Measurements from ENCODE around the gene POLR2J. TPM values are rescaled to one million over a fixed set of nuclear protein-coding genes. Genes with fewer than 3 reads are reported as not detected.
"Not testable (repeated sequence)": the region's sequence is repeated elsewhere in the genome, so short reads cannot be mapped to it uniquely, and the experiment has no call there.

The POLR2J gene
- total RNA-seq, 1 experiment from 2014 or later = 66.9 TPM

GRCh38 chr7:102505298-102506185, 26.8 kb upstream of the POLR2J start:
- H3K4me1 ChIP-seq (replicated peaks; ENCODE audit: insufficient read depth); CTCF ChIA-PET; H3K9me2 ChIP-seq (ENCODE audit: insufficient read depth); H3K9me3 ChIP-seq (ENCODE audit: insufficient read depth, low read depth); H3F3A ChIP-seq (ENCODE audit: insufficient read depth, low read depth); H3K79me2 ChIP-seq (ENCODE audit: low read depth); POLR2A ChIA-PET (ENCODE audit: unreplicated experiment); H4K20me1 ChIP-seq (ENCODE audit: insufficient read depth); H3K36me3 ChIP-seq (ENCODE audit: low read depth); BruUV-seq (replicated peaks); intact Hi-C loops (cut with micrococcal nuclease; ENCODE audit: unreplicated experiment); H3K27me3 ChIP-seq (ENCODE audit: insufficient read depth, low read depth); H2AFZ ChIP-seq; H3K4me3 ChIP-seq; DNase-seq: not testable (repeated sequence)
- Histone ChIP-seq H3K4me2 (peak overlapping the region; percentile 42; the same call in 1 of the 2 replicates), H3K27ac (peak overlapping the region; percentile 53; the same call in 1 of the 2 replicates)

- H3K79me2 ChIP-seq (ENCODE audit: low read depth); H3K36me3 ChIP-seq (ENCODE audit: low read depth); POLR2A ChIA-PET (ENCODE audit: unreplicated experiment); H4K20me1 ChIP-seq (ENCODE audit: insufficient read depth); H3K9me3 ChIP-seq (ENCODE audit: insufficient read depth, low read depth); H3K27ac ChIP-seq; H3K9me2 ChIP-seq (ENCODE audit: insufficient read depth); DNase-seq; intact Hi-C loops (cut with micrococcal nuclease; ENCODE audit: unreplicated experiment); H2AFZ ChIP-seq; H3K27me3 ChIP-seq (ENCODE audit: insufficient read depth, low read depth); CTCF ChIA-PET; H3K4me2 ChIP-seq; H3K4me3 ChIP-seq; H3F3A ChIP-seq (ENCODE audit: insufficient read depth, low read depth); BruUV-seq (replicated peaks); H3K4me1 ChIP-seq (replicated peaks; ENCODE audit: insufficient read depth): not testable (repeated sequence)
These were observed 24.4 kb upstream of the POLR2J start for GRCh38 chr7:102503141-102503540.

DNA sequence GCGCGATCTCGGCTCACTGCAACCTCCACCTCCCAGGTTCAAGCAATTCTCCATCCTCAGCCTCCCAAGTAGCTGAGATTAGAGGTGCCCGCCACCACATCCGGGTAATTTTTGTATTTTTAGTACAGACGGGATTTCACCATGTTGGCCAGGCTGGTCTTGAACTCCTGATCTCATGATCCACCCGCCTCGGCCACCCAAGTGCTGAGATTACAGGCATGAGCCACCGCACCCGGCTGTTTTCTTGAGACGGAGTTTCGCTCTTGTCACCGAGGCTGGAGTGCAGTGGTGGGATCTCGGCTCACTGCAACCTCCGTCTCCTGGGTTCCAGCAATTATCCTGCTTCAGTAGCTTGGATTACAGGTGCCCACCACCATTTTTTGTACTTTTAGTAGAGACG, 19.6 kb upstream of the POLR2J start:
- BruUV-seq (replicated peaks); POLR2A ChIA-PET (ENCODE audit: unreplicated experiment): not testable (repeated sequence)

GRCh38 chr7:102497308-102497707, 18.6 kb upstream of the POLR2J start:
- H3K27ac ChIP-seq; POLR2A ChIA-PET (ENCODE audit: unreplicated experiment); BruUV-seq (replicated peaks); H2AFZ ChIP-seq; DNase-seq; H3K9me3 ChIP-seq (ENCODE audit: insufficient read depth, low read depth); H3K9me2 ChIP-seq (ENCODE audit: insufficient read depth); H3K36me3 ChIP-seq (ENCODE audit: low read depth); intact Hi-C loops (cut with micrococcal nuclease; ENCODE audit: unreplicated experiment); CTCF ChIA-PET; H3K4me1 ChIP-seq (replicated peaks; ENCODE audit: insufficient read depth); H3F3A ChIP-seq (ENCODE audit: insufficient read depth, low read depth); H3K27me3 ChIP-seq (ENCODE audit: insufficient read depth, low read depth); H3K4me3 ChIP-seq; H3K4me2 ChIP-seq; H3K79me2 ChIP-seq (ENCODE audit: low read depth); H4K20me1 ChIP-seq (ENCODE audit: insufficient read depth): not testable (repeated sequence)

More for the DNA sequence above, 19.6 kb upstream of the POLR2J start:
- H3K27ac ChIP-seq; H4K20me1 ChIP-seq (ENCODE audit: insufficient read depth); intact Hi-C loops (cut with micrococcal nuclease; ENCODE audit: unreplicated experiment); CTCF ChIA-PET; H3K4me2 ChIP-seq; H3K4me3 ChIP-seq; H3K9me2 ChIP-seq (ENCODE audit: insufficient read depth); H3K9me3 ChIP-seq (ENCODE audit: insufficient read depth, low read depth); DNase-seq; H2AFZ ChIP-seq; H3F3A ChIP-seq (ENCODE audit: insufficient read depth, low read depth); H3K79me2 ChIP-seq (ENCODE audit: low read depth); H3K4me1 ChIP-seq (replicated peaks; ENCODE audit: insufficient read depth); H3K36me3 ChIP-seq (ENCODE audit: low read depth); H3K27me3 ChIP-seq (ENCODE audit: insufficient read depth, low read depth): not testable (repeated sequence)

DNA sequence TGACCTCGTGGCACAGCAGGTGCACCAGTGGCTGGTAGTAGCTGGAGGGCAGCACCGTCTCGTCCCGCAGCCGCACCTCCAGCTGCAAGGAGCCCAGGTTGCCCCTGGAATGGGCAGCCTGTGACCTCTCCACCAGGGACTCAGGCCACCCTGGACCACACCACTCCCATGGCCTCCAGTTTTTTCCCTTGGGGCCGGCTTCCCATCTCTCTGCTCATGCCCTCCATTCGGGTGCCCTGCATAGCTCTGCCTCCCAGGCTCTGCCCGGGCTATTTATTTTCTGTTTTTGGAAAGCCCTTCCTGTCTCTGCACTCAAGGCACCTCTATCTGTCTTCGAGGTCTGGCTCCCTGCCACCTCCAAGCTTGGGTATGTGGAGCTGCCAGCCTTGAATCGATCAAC, 18.1 kb upstream of the POLR2J start:
- BruUV-seq (replicated peaks); DNase-seq; intact Hi-C loops (cut with micrococcal nuclease; ENCODE audit: unreplicated experiment): not testable (repeated sequence)

GRCh38 chr7:102494473-102495149, 15.9 kb upstream of the POLR2J start:
- H3F3A ChIP-seq (ENCODE audit: insufficient read depth, low read depth); H3K9me2 ChIP-seq (ENCODE audit: insufficient read depth); BruUV-seq (replicated peaks); H3K4me1 ChIP-seq (replicated peaks; ENCODE audit: insufficient read depth); H3K27me3 ChIP-seq (ENCODE audit: insufficient read depth, low read depth); POLR2A ChIA-PET (ENCODE audit: unreplicated experiment); H3K9me3 ChIP-seq (ENCODE audit: insufficient read depth, low read depth); H3K36me3 ChIP-seq (ENCODE audit: low read depth); H3K79me2 ChIP-seq (ENCODE audit: low read depth); H3K4me3 ChIP-seq; H4K20me1 ChIP-seq (ENCODE audit: insufficient read depth); DNase-seq; H3K27ac ChIP-seq; CTCF ChIA-PET; H2AFZ ChIP-seq; intact Hi-C loops (cut with micrococcal nuclease; ENCODE audit: unreplicated experiment); H3K4me2 ChIP-seq: not testable (repeated sequence)

More for the DNA sequence above, 18.1 kb upstream of the POLR2J start:
- H3K4me2 ChIP-seq; H3K27ac ChIP-seq; H3K36me3 ChIP-seq (ENCODE audit: low read depth); H3K4me3 ChIP-seq; H3K9me2 ChIP-seq (ENCODE audit: insufficient read depth); H3K4me1 ChIP-seq (replicated peaks; ENCODE audit: insufficient read depth); CTCF ChIA-PET; H4K20me1 ChIP-seq (ENCODE audit: insufficient read depth); H2AFZ ChIP-seq; POLR2A ChIA-PET (ENCODE audit: unreplicated experiment); H3K79me2 ChIP-seq (ENCODE audit: low read depth); H3F3A ChIP-seq (ENCODE audit: insufficient read depth, low read depth); H3K27me3 ChIP-seq (ENCODE audit: insufficient read depth, low read depth); H3K9me3 ChIP-seq (ENCODE audit: insufficient read depth, low read depth): not testable (repeated sequence)

- CTCF ChIA-PET; H3K9me3 ChIP-seq (ENCODE audit: insufficient read depth, low read depth); intact Hi-C loops (cut with micrococcal nuclease; ENCODE audit: unreplicated experiment); H3K9me2 ChIP-seq (ENCODE audit: insufficient read depth); H3F3A ChIP-seq (ENCODE audit: insufficient read depth, low read depth); H2AFZ ChIP-seq; H3K27ac ChIP-seq; POLR2A ChIA-PET (ENCODE audit: unreplicated experiment); H3K4me2 ChIP-seq; H3K4me1 ChIP-seq (replicated peaks; ENCODE audit: insufficient read depth); H3K36me3 ChIP-seq (ENCODE audit: low read depth); DNase-seq; H4K20me1 ChIP-seq (ENCODE audit: insufficient read depth); H3K4me3 ChIP-seq; H3K27me3 ChIP-seq (ENCODE audit: insufficient read depth, low read depth); BruUV-seq (replicated peaks); H3K79me2 ChIP-seq (ENCODE audit: low read depth): not testable (repeated sequence)
These were observed 15.3 kb upstream of the POLR2J start for GRCh38 chr7:102494026-102494425.
